Measurements from ENCODE around the gene PLA2G4F.

The PLA2G4F gene

GRCh38 chr15:42166225-42166940 lies 9.9 kb upstream of the PLA2G4F start:
- TF ChIP-seq CTCF (IDR thresholded peaks at IDR 0.05; ENCODE audit: low read depth, low read length, missing control alignments): no peak
- H3K4me3 ChIP-seq (replicated peaks; ENCODE audit: low read depth, low read length): no peak overlapping the region
- no peak for DNase-seq (ENCODE audit: extremely low read depth, low read depth)

GRCh38 chr15:42165106-42165505 lies 8.7 kb upstream of the PLA2G4F start:
- H3K4me3 ChIP-seq (replicated peaks; ENCODE audit: low read depth, low read length): no peak overlapping the region
- TF ChIP-seq CTCF (IDR thresholded peaks at IDR 0.05; ENCODE audit: low read depth, low read length, missing control alignments): no peak
- DNase-seq (ENCODE audit: extremely low read depth, low read depth): no peak

GRCh38 chr15:42163947-42164550 lies 7.6 kb upstream of the PLA2G4F start:
- H3K4me3 ChIP-seq (replicated peaks; ENCODE audit: low read depth, low read length): no peak overlapping the region

GRCh38 chr15:42163291-42163690 lies 6.9 kb upstream of the PLA2G4F start:
- TF ChIP-seq CTCF (IDR thresholded peaks at IDR 0.05; ENCODE audit: low read depth, low read length, missing control alignments): no peak
- no peak for DNase-seq (ENCODE audit: extremely low read depth, low read depth)
- no peak overlapping the region for H3K4me3 ChIP-seq (replicated peaks; ENCODE audit: low read depth, low read length)

More at GRCh38 chr15:42163947-42164550, 7.6 kb upstream of the PLA2G4F start:
- no peak for DNase-seq (ENCODE audit: extremely low read depth, low read depth)
- no peak for TF ChIP-seq CTCF (IDR thresholded peaks at IDR 0.05; ENCODE audit: low read depth, low read length, missing control alignments)

- no peak for DNase-seq (ENCODE audit: extremely low read depth, low read depth)
- no peak for TF ChIP-seq CTCF (IDR thresholded peaks at IDR 0.05; ENCODE audit: low read depth, low read length, missing control alignments)
- no peak overlapping the region for H3K4me3 ChIP-seq (replicated peaks; ENCODE audit: low read depth, low read length)
Measured at GRCh38 chr15:42160136-42160535, 3.7 kb upstream of the PLA2G4F start.

- no peak overlapping the region for H3K4me3 ChIP-seq (replicated peaks; ENCODE audit: low read depth, low read length)
- TF ChIP-seq CTCF (IDR thresholded peaks at IDR 0.05; ENCODE audit: low read depth, low read length, missing control alignments): no peak
- DNase-seq (ENCODE audit: extremely low read depth, low read depth): no peak
Measured at GRCh38 chr15:42159381-42160015, 3.1 kb upstream of the PLA2G4F start.
